H1 (cell line): ENCODE measurements around the gene ABI2. TPM values are rescaled to one million over a fixed set of nuclear protein-coding genes. Genes with fewer than 3 reads are reported as not detected.

Experiments used
- CTCF ChIA-PET: fragments of 300-600 bp; sonication (Branson Sonifier 250); formaldehyde crosslinking; loops from one replicate; lab custom pipeline; 2021; ENCODE audit not compliant: partially characterized antibody; lab: Charles Lee
- POLR2A ChIA-PET: fragments of 300-600 bp; sonication (Branson Sonifier 250); formaldehyde crosslinking; loops from one replicate; lab custom pipeline; 2021; ENCODE audit warnings: inconsistent platforms; ENCODE audit not compliant: partially characterized antibody; lab: Charles Lee
- DNase-seq, 2 experiments: peaks; one replicate each; pipeline versions ENCODE4 v3.0.0 to v3.0.0-alpha.2; 2010 to 2022; ENCODE audit warnings: low spot score in 2 of 2, low read depth in 1 of 2, mixed read lengths in 1 of 2
- FAIRE-seq: peaks from 2 replicates; lab custom pipeline; 2011; peaks lifted over from hg19 to GRCh38; lab: Jason Lieb, UNC
- H2AFZ ChIP-seq: 2 replicates; pipeline ENCODE4 v1.8.1; 2012; ENCODE audit warnings: low read length, inconsistent platforms
- H2AK5ac ChIP-seq: 2 replicates; pipeline ENCODE4 v1.6.1; 2013; ENCODE audit warnings: low read depth, low read length
- H2BK120ac ChIP-seq: replicated peaks from 2 replicates; pipeline ENCODE3; 2013; ENCODE audit warnings: low read depth, low read length, inconsistent platforms
- H2BK12ac ChIP-seq: 2 replicates; pipeline ENCODE4 v1.6.1; 2013; ENCODE audit warnings: low read depth, low read length
- H2BK15ac ChIP-seq: 2 replicates; pipeline ENCODE4 v1.6.1; 2013; ENCODE audit warnings: low read length
- H2BK20ac ChIP-seq: 2 replicates; pipeline ENCODE4 v1.6.1; 2013; ENCODE audit warnings: low read length
- H2BK5ac ChIP-seq: 2 replicates; pipeline ENCODE4 v1.6.1; 2013; ENCODE audit warnings: low read depth, low read length
- H3K14ac ChIP-seq: 2 replicates; pipeline ENCODE4 v1.6.1; 2013; ENCODE audit warnings: inconsistent platforms; ENCODE audit not compliant: insufficient read length
- H3K18ac ChIP-seq: 2 replicates; pipeline ENCODE4 v1.6.1; 2013; ENCODE audit warnings: low read length; ENCODE audit errors: extremely low read depth
- H3K23ac ChIP-seq: 2 replicates; pipeline ENCODE4 v1.6.1; 2013; ENCODE audit warnings: inconsistent platforms; ENCODE audit not compliant: insufficient read length
- H3K23me2 ChIP-seq: 2 replicates; pipeline ENCODE4 v1.6.1; 2013; ENCODE audit warnings: low read depth, low read length
- H3K27ac ChIP-seq: 2 replicates; pipeline ENCODE4 v1.6.1; 2011; ENCODE audit warnings: low read depth, low read length, inconsistent platforms
- H3K27me3 ChIP-seq, 4 experiments: replicated peaks in 1 of 4; 1 replicate in 1 of 4; 2 replicates in 3 of 4; pipeline versions ENCODE4 v1.6.1 to v1.8.1; 2011 to 2013; ENCODE audit warnings: low read length in 3 of 4, mild to moderate bottlenecking in 3 of 4, inconsistent platforms in 2 of 4, mixed read lengths in 2 of 4, moderate library complexity in 1 of 4; ENCODE audit not compliant: control insufficient read depth in 3 of 4, insufficient read depth in 3 of 4; ENCODE audit errors: extremely low read depth in 1 of 4
- H3K36me3 ChIP-seq, 4 experiments: 2 replicates each; pipeline versions ENCODE4 v1.6.1 to v1.8.1; 2011 to 2013; ENCODE audit warnings: mild to moderate bottlenecking in 4 of 4, low read length in 3 of 4, moderate library complexity in 2 of 4, control low read depth in 1 of 4, inconsistent platforms in 1 of 4; ENCODE audit not compliant: insufficient read depth in 4 of 4, control insufficient read depth in 2 of 4
- H3K4ac ChIP-seq: replicated peaks from 2 replicates; pipeline ENCODE3; 2013; ENCODE audit warnings: low read length, low read depth, mixed read lengths, inconsistent platforms; ENCODE audit not compliant: insufficient read length
- H3K4me1 ChIP-seq, 4 experiments: replicated peaks in 1 of 4; 1 replicate in 1 of 4; 2 replicates in 3 of 4; pipeline versions ENCODE4 v1.6.1 to v1.8.1; 2011 to 2013; ENCODE audit warnings: low read length in 3 of 4, inconsistent platforms in 2 of 4, mixed read lengths in 1 of 4; ENCODE audit not compliant: insufficient read depth in 4 of 4, control insufficient read depth in 3 of 4
- H3K4me2 ChIP-seq, 2 experiments: 2 replicates each; pipeline versions ENCODE4 v1.6.1 to v1.8.1; 2011 to 2013; ENCODE audit warnings: low read depth in 2 of 2, low read length in 2 of 2, control low read depth in 1 of 2, inconsistent platforms in 1 of 2, mild to moderate bottlenecking in 1 of 2; ENCODE audit not compliant: insufficient read depth in 1 of 2
- H3K4me3 ChIP-seq, 4 experiments: fragments of 200-600, 300-600 bp in 1 of 4; sonication (generic), shearing (Covaris generic), sonication (Bioruptor Twin) in 1 of 4; 2 replicates each; pipeline versions ENCODE4 v1.5.1 to v1.8.1; 2011 to 2016; ENCODE audit warnings: low read length in 4 of 4, low read depth in 3 of 4, control low read depth in 2 of 4, inconsistent platforms in 2 of 4, mild to moderate bottlenecking in 2 of 4, mixed read lengths in 1 of 4, moderate library complexity in 1 of 4; ENCODE audit not compliant: insufficient read depth in 2 of 4; ENCODE audit errors: extremely low read depth in 1 of 4
- H3K56ac ChIP-seq: replicated peaks from 2 replicates; pipeline ENCODE3; 2013; ENCODE audit warnings: low read depth, mild to moderate bottlenecking, mixed read lengths, low read length, inconsistent platforms; ENCODE audit not compliant: insufficient read length
- H3K79me1 ChIP-seq: 2 replicates; pipeline ENCODE4 v1.6.1; 2013; ENCODE audit warnings: low read depth, low read length, control low read depth
- H3K79me2 ChIP-seq, 2 experiments: 2 replicates each; pipeline versions ENCODE4 v1.6.1 to v1.8.1; 2012 to 2013; ENCODE audit warnings: low read length in 2 of 2, mild to moderate bottlenecking in 2 of 2, inconsistent platforms in 1 of 2; ENCODE audit not compliant: insufficient read depth in 2 of 2, control insufficient read depth in 1 of 2
- H3K9ac ChIP-seq, 4 experiments: replicated peaks in 1 of 4; 1 replicate in 1 of 4; 2 replicates in 3 of 4; pipeline versions ENCODE4 v1.6.1 to v1.8.1; 2011 to 2013; ENCODE audit warnings: low read depth in 3 of 4, low read length in 3 of 4, control low read depth in 2 of 4, mild to moderate bottlenecking in 2 of 4, moderate library complexity in 2 of 4, inconsistent platforms in 1 of 4; ENCODE audit errors: extremely low read depth in 1 of 4
- H3K9me3 ChIP-seq, 2 experiments: 2 replicates each; pipeline versions ENCODE4 v1.6.1 to v1.8.1; 2012 to 2013; ENCODE audit warnings: mild to moderate bottlenecking in 2 of 2, moderate library complexity in 2 of 2, control low read depth in 1 of 2, inconsistent platforms in 1 of 2, low read depth in 1 of 2, low read length in 1 of 2, mixed read lengths in 1 of 2; ENCODE audit not compliant: insufficient read depth in 2 of 2
- H4K20me1 ChIP-seq, 2 experiments: replicated peaks in 1 of 2; 2 replicates each; pipeline versions ENCODE3 to v1.8.1; 2011 to 2013; ENCODE audit warnings: inconsistent platforms in 2 of 2, low read length in 2 of 2, mild to moderate bottlenecking in 1 of 2; ENCODE audit not compliant: insufficient read depth in 2 of 2, control insufficient read depth in 1 of 2
- H4K5ac ChIP-seq: 2 replicates; pipeline ENCODE4 v1.6.1; 2013; ENCODE audit warnings: low read length, low read depth, mixed read lengths, inconsistent platforms; ENCODE audit not compliant: insufficient read length
- H4K8ac ChIP-seq: 2 replicates; pipeline ENCODE4 v1.8.0; 2013; ENCODE audit warnings: mild to moderate bottlenecking, moderate library complexity, low read length, inconsistent platforms; ENCODE audit not compliant: insufficient read depth; ENCODE audit errors: extremely low read depth
- H4K91ac ChIP-seq: replicated peaks from 2 replicates; pipeline ENCODE3; 2013; ENCODE audit warnings: low read length, mixed read lengths, inconsistent platforms; ENCODE audit not compliant: insufficient read length
- ATF3 ChIP-seq: IDR thresholded peaks from 2 replicates; pipeline ENCODE4 v1.6.1; 2011; ENCODE audit warnings: low read depth, mild to moderate bottlenecking, low read length; ENCODE audit not compliant: insufficient read depth
- BACH1 ChIP-seq: IDR thresholded peaks from 2 replicates; pipeline ENCODE4 v1.6.1; 2012; ENCODE audit warnings: low read length, improper control_type of control experiment
- FOSL1 ChIP-seq: IDR thresholded peaks from 2 replicates; pipeline ENCODE4 v1.6.1; 2011; ENCODE audit warnings: mild to moderate bottlenecking, low read depth, low read length, moderate library complexity; ENCODE audit not compliant: insufficient read depth
- SRF ChIP-seq: IDR thresholded peaks from 2 replicates; pipeline ENCODE4 v1.6.1; 2011; ENCODE audit warnings: mild to moderate bottlenecking, low read depth, low read length, moderate library complexity
- TAF7 ChIP-seq: optimal IDR thresholded peaks from 2 replicates; pipeline ENCODE3; 2011; ENCODE audit warnings: low read depth, mild to moderate bottlenecking, inconsistent platforms, low read length, moderate library complexity, borderline replicate concordance
- TEAD4 ChIP-seq: IDR thresholded peaks from 2 replicates; pipeline ENCODE4 v1.6.1; 2012; ENCODE audit warnings: low read depth, low read length, inconsistent platforms, mixed read lengths
- WGBS, 2 experiments: shearing (Covaris generic) in 1 of 2; methylation state at CpG; one replicate each; pipeline versions ENCODE4 v1.1.6 to v1.1.7; 2013 to 2015; ENCODE audit warnings: low lambda C conversion rate in 2 of 2, mixed read lengths in 2 of 2, inconsistent platforms in 1 of 2, low coverage in 1 of 2, missing lambda C conversion rate in 1 of 2; ENCODE audit not compliant: insufficient replicate concordance in 2 of 2, insufficient coverage in 1 of 2, insufficient read length in 1 of 2; ENCODE audit errors: extremely low coverage in 1 of 2, missing lambda C conversion rate in 1 of 2; 5-methylcytosine and 5-hydroxymethylcytosine counted together
- polyA plus RNA-seq, 7 experiments: library from polyadenylated mRNA; depleted of rRNA in 3 of 7; stranded (reverse) in 5 of 7; unstranded in 2 of 7; fragments of >200 nt in 5 of 7; fragments of 200-250 nt in 2 of 7; gene quantifications; 1 replicate in 5 of 7; 2 replicates in 1 of 7; 4 replicates in 1 of 7; pipeline versions ENCODE4 v1.2.1 to v1.2.3, GENCODE V29; 2011 to 2013; ENCODE audit warnings: missing spikeins in 2 of 7, mixed read lengths in 2 of 7
- total RNA-seq: library from RNA; stranded (reverse); fragmentation: NEBNext Ultra II Directional; extraction: Animal tissue kit (Norgen Biotek cat#: 25700); gene quantifications from 2 replicates; pipeline ENCODE4 v1.2.1, GENCODE V29; 2021

ABI2 gene
- total and polyA plus RNA-seq, 2 of the 8 experiments (the other 6 are each of a cell fraction or from before 2014, with no cell fraction given): 62.3 to 118 TPM

- no peak overlapping the region for H3K4me2 ChIP-seq
- H3K36me3 ChIP-seq: peaks cover 0 to 5% (median 3%) of the 10 kb centered on the region in 4 experiments; a peak in 3 of 8 replicates
- no peak overlapping the region for H4K91ac ChIP-seq
- no peak overlapping the region for H3K18ac ChIP-seq
- H3K9ac ChIP-seq: no peak overlapping the region
- H4K20me1 ChIP-seq: peaks cover 3 to 4% of the 10 kb centered on the region in 2 experiments
- no peak overlapping the region for H4K8ac ChIP-seq
- H2BK15ac ChIP-seq: no peak overlapping the region
- ChIA-PET CTCF (interaction anchor here (0.6 kb wide), 1 partner anchor 9 kb away, joined by 3 read pairs; no protein-coding TSS in a partner anchor), POLR2A (no interaction called here)
- no peak overlapping the region for H3K27ac ChIP-seq
- no peaks in the 10 kb centered on the region for H3K9me3 ChIP-seq
- H3K79me1 ChIP-seq: peaks cover 3% of the 10 kb centered on the region
- no peak overlapping the region for H4K5ac ChIP-seq
- WGBS, 2 experiments: 79% methylated on average over 3 of the region's 3 CpGs; no CpG with 5 or more reads in 1 of the 2 experiments
- no peak overlapping the region for H2BK20ac ChIP-seq
- no peak overlapping the region for H2BK12ac ChIP-seq
- no peak for TF ChIP-seq TAF7
- TF ChIP-seq SRF: no peak
- TF ChIP-seq FOSL1: no peak
- no peak for TF ChIP-seq TEAD4
- TF ChIP-seq ATF3: no peak
- TF ChIP-seq BACH1: no peak
- H3K27me3 ChIP-seq: no peaks in the 10 kb centered on the region
- H2BK120ac ChIP-seq: no peak overlapping the region
- no peak overlapping the region for H2AK5ac ChIP-seq
- no peak overlapping the region for H3K23ac ChIP-seq
- no peak overlapping the region for H2AFZ ChIP-seq
- FAIRE-seq (no peak), DNase-seq (no peak)
- no peaks in the 10 kb centered on the region for H3K23me2 ChIP-seq
- H3K4ac ChIP-seq: no peak overlapping the region
- H3K14ac ChIP-seq: no peak overlapping the region
- H3K79me2 ChIP-seq: peaks cover under 1 to 86% of the 10 kb centered on the region in 2 experiments
- H2BK5ac ChIP-seq: no peak overlapping the region
- no peak overlapping the region for H3K4me3 ChIP-seq
- no peaks in the 10 kb centered on the region for H3K4me1 ChIP-seq
- H3K56ac ChIP-seq: no peak overlapping the region
These were observed 26.8 kb downstream of the ABI2 start for GRCh38 chr2:203354966-203355365.
